ENCODE results near the gene AADAC. TPM values are rescaled to one million over a fixed set of nuclear protein-coding genes. Genes with fewer than 3 reads are reported as not detected.
"Not testable (repeated sequence)": the region's sequence is repeated elsewhere in the genome, so short reads cannot be mapped to it uniquely, and the experiment has no call there.

AADAC gene
- total RNA-seq, 3 donors from 2014 or later (not counting 1 experiment from before 2014, with no cell fraction given) = not detected

GRCh38 chr3:151869181-151869580 lies 55.3 kb downstream of the AADAC start:
- H3K4me1 ChIP-seq (ENCODE audit: control insufficient read depth, insufficient read depth, low read length) = no peaks in the 10 kb centered on the region
- no peaks in the 10 kb centered on the region for H3K36me3 ChIP-seq (ENCODE audit: control insufficient read depth, insufficient read depth, low read length)
- DNase-seq (no peak), ATAC-seq (no peak)
- no peaks in the 10 kb centered on the region for H3K27me3 Mint-ChIP-seq (ENCODE audit: low read depth in 2 of 2)
- intact Hi-C loops (cut with micrococcal nuclease) = no loop called here
- no peak overlapping the region for H3K27ac ChIP-seq (ENCODE audit: low read length)
- no peaks in the 10 kb centered on the region for H3K27me3 ChIP-seq (ENCODE audit: control insufficient read depth, insufficient read depth, low read length)
- 87% methylated on average over 2 of the region's 3 CpGs for WGBS (ENCODE audit: insufficient coverage)
- no peak for TF ChIP-seq CTCF (IDR thresholded peaks at IDR 0.05)
- H3K9me3 ChIP-seq (ENCODE audit: control insufficient read depth, insufficient read depth, low read length) = no peaks in the 10 kb centered on the region
- no peaks in the 10 kb centered on the region for H3K9me3 Mint-ChIP-seq
- no peaks in the 10 kb centered on the region for H3K36me3 Mint-ChIP-seq
- H3K4me3 Mint-ChIP-seq = no peak overlapping the region
- H3K27ac Mint-ChIP-seq = no peak overlapping the region
- H3K4me1 Mint-ChIP-seq = peaks cover 4% of the 10 kb centered on the region in 2 donors
- H3K4me3 ChIP-seq (ENCODE audit: low read length) = no peak overlapping the region

- H3K36me3 ChIP-seq (ENCODE audit: control insufficient read depth, insufficient read depth, low read length) = no peaks in the 10 kb centered on the region
- no peak overlapping the region for H3K4me3 Mint-ChIP-seq
- peak overlapping the region in 1 of 2 donors; percentile 40 for H3K27ac Mint-ChIP-seq
- H3K9me3 ChIP-seq (ENCODE audit: control insufficient read depth, insufficient read depth, low read length) = no peaks in the 10 kb centered on the region
- WGBS (ENCODE audit: insufficient coverage) = 35% methylated on average over 6 of the region's 8 CpGs
- H3K36me3 Mint-ChIP-seq = no peaks in the 10 kb centered on the region
- intact Hi-C loops (cut with micrococcal nuclease) = no loop called here
- DNase-seq = peak in 1 of 2 donors; percentile 15
- H3K9me3 Mint-ChIP-seq = no peaks in the 10 kb centered on the region
- no peak overlapping the region for H3K27ac ChIP-seq (ENCODE audit: low read length)
- no peaks in the 10 kb centered on the region for H3K4me1 ChIP-seq (ENCODE audit: control insufficient read depth, insufficient read depth, low read length)
- H3K4me1 Mint-ChIP-seq = peaks cover 12% of the 10 kb centered on the region in 2 donors
- peak; percentile 31 to 79 (median 49) for ATAC-seq
- no peak for TF ChIP-seq CTCF (IDR thresholded peaks at IDR 0.05)
- no peak overlapping the region for H3K4me3 ChIP-seq (ENCODE audit: low read length)
- H3K27me3 Mint-ChIP-seq (ENCODE audit: low read depth in 2 of 2) = no peaks in the 10 kb centered on the region
- no peaks in the 10 kb centered on the region for H3K27me3 ChIP-seq (ENCODE audit: control insufficient read depth, insufficient read depth, low read length)
These were observed 57.9 kb downstream of the AADAC start for GRCh38 chr3:151871639-151872468.

- Mint-ChIP-seq H3K27ac (no peak within 1 kb of the TSS), H3K4me3 (no peak within 1 kb of the TSS), H3K36me3 (no peaks in the 10 kb centered on the region), H3K4me1 (peaks cover 12% of the 10 kb centered on the region in 2 donors), H3K9me3 (no peaks in the 10 kb centered on the region), H3K27me3 (ENCODE audit: low read depth in 2 of 2) (no peaks in the 10 kb centered on the region)
- no peak for DNase-seq
- no peak for ATAC-seq
- H3K4me3 ChIP-seq (ENCODE audit: low read length) = no peak within 1 kb of the TSS
- H3K27me3 ChIP-seq (ENCODE audit: control insufficient read depth, insufficient read depth, low read length) = no peaks in the 10 kb centered on the region
- H3K4me1 ChIP-seq (ENCODE audit: control insufficient read depth, insufficient read depth, low read length) = no peaks in the 10 kb centered on the region
- H3K9me3 ChIP-seq (ENCODE audit: control insufficient read depth, insufficient read depth, low read length) = no peaks in the 10 kb centered on the region
- TF ChIP-seq CTCF (IDR thresholded peaks at IDR 0.05) = no peak
- intact Hi-C loops (cut with micrococcal nuclease) = no loop called here
- H3K36me3 ChIP-seq (ENCODE audit: control insufficient read depth, insufficient read depth, low read length) = no peaks in the 10 kb centered on the region
- no peak within 1 kb of the TSS for H3K27ac ChIP-seq (ENCODE audit: low read length)
These were observed 59.5 kb downstream of the AADAC start, which contains the start of gene SUCNR1 for GRCh38 chr3:151873398-151873797. SUCNR1 (plus strand) TSS chr3:151873643; CDS start chr3:151879893, 6,250 bp downstream.

GRCh38 chr3:151874079-151874478 lies 60.2 kb downstream of the AADAC start:
- H3K27me3 ChIP-seq (ENCODE audit: control insufficient read depth, insufficient read depth, low read length); H3K36me3 Mint-ChIP-seq; H3K27ac Mint-ChIP-seq; H3K36me3 ChIP-seq (ENCODE audit: control insufficient read depth, insufficient read depth, low read length); ATAC-seq; H3K27ac ChIP-seq (ENCODE audit: low read length); H3K9me3 ChIP-seq (ENCODE audit: control insufficient read depth, insufficient read depth, low read length); H3K4me3 Mint-ChIP-seq; intact Hi-C loops (cut with micrococcal nuclease); H3K27me3 Mint-ChIP-seq (ENCODE audit: low read depth in 2 of 2); H3K4me3 ChIP-seq (ENCODE audit: low read length); H3K9me3 Mint-ChIP-seq; H3K4me1 ChIP-seq (ENCODE audit: control insufficient read depth, insufficient read depth, low read length); DNase-seq: not testable (repeated sequence)
- peaks cover 12% of the 10 kb centered on the region in 2 donors for H3K4me1 Mint-ChIP-seq
- WGBS (ENCODE audit: insufficient coverage) = 91% methylated on average over 5 of the region's 5 CpGs

Measured in natural killer cell (primary cell).